Mesendoderm (in vitro differentiated cells): ENCODE measurements around the gene WFIKKN1.

Experiments
- DNase-seq: peaks from one replicate; pipeline ENCODE4 v3.0.0; 2013
- H2AK5ac ChIP-seq: 2 replicates; pipeline ENCODE4 v1.6.1; 2013; ENCODE audit warnings: low read length, inconsistent platforms
- H2BK120ac ChIP-seq: 2 replicates; pipeline ENCODE4 v1.6.1; 2013; ENCODE audit warnings: low read depth, mild to moderate bottlenecking, low read length, moderate library complexity, mixed read lengths
- H2BK15ac ChIP-seq: replicated peaks from 2 replicates; pipeline ENCODE4 v1.6.1; 2013; ENCODE audit warnings: low read depth, mild to moderate bottlenecking, moderate library complexity
- H2BK5ac ChIP-seq: 2 replicates; pipeline ENCODE4 v1.6.1; 2013; ENCODE audit warnings: low read length, inconsistent platforms
- H3K18ac ChIP-seq: 2 replicates; pipeline ENCODE4 v1.6.1; 2013; ENCODE audit warnings: mild to moderate bottlenecking, low read length, mixed read lengths
- H3K23ac ChIP-seq: one replicate; pipeline ENCODE4 v1.6.1; 2013; ENCODE audit warnings: low read length
- H3K27ac ChIP-seq: 2 replicates; pipeline ENCODE4 v1.5.1; 2013; ENCODE audit warnings: low read depth, mild to moderate bottlenecking, inconsistent platforms, low read length, moderate library complexity
- H3K27me3 ChIP-seq: 2 replicates; pipeline ENCODE4 v1.6.1; 2013; ENCODE audit warnings: low read length, control low read depth, mild to moderate bottlenecking, inconsistent platforms; ENCODE audit not compliant: insufficient read depth, poor library complexity
- H3K36me3 ChIP-seq: 2 replicates; pipeline ENCODE4 v1.6.1; 2013; ENCODE audit warnings: low read length, inconsistent platforms; ENCODE audit not compliant: control insufficient read depth, insufficient read depth
- H3K4ac ChIP-seq: one replicate; pipeline ENCODE4 v1.6.1; 2013; ENCODE audit warnings: low read depth, mild to moderate bottlenecking, low read length, moderate library complexity
- H3K4me1 ChIP-seq: 2 replicates; pipeline ENCODE4 v1.6.1; 2013; ENCODE audit warnings: low read depth, low read length, inconsistent platforms; ENCODE audit not compliant: control insufficient read depth
- H3K4me2 ChIP-seq: 2 replicates; pipeline ENCODE4 v1.6.1; 2013; ENCODE audit warnings: low read length
- H3K4me3 ChIP-seq: 2 replicates; pipeline ENCODE4 v1.5.1; 2013; ENCODE audit warnings: mild to moderate bottlenecking, low read length
- H3K56ac ChIP-seq: one replicate; pipeline ENCODE4 v1.6.1; 2013; ENCODE audit warnings: low read length
- H3K79me1 ChIP-seq: 2 replicates; pipeline ENCODE4 v1.6.1; 2013; ENCODE audit warnings: low read length, inconsistent platforms
- H3K79me2 ChIP-seq: 2 replicates; pipeline ENCODE4 v1.6.1; 2013; ENCODE audit warnings: mild to moderate bottlenecking, low read length; ENCODE audit not compliant: control insufficient read depth, insufficient read depth
- H3K9ac ChIP-seq: 2 replicates; pipeline ENCODE4 v1.6.1; 2013; ENCODE audit warnings: low read length, inconsistent platforms
- H4K5ac ChIP-seq: one replicate; pipeline ENCODE4 v1.6.1; 2013; ENCODE audit warnings: low read length
- H4K8ac ChIP-seq: one replicate; pipeline ENCODE4 v1.6.1; 2013; ENCODE audit warnings: low read depth, mild to moderate bottlenecking, control low read depth, low read length, moderate library complexity
- WGBS: extraction: QIAGEN DNeasy Blood & Tissue Kit; methylation state at CpG from one replicate; pipeline ENCODE4 v1.1.7; 2013; ENCODE audit warnings: low lambda C conversion rate, missing lambda C conversion rate; ENCODE audit not compliant: insufficient coverage; ENCODE audit errors: extremely low coverage; 5-methylcytosine and 5-hydroxymethylcytosine counted together

WFIKKN1 gene

GRCh38 chr16:675884-676564 is 45.2 kb downstream of the WFIKKN1 start:
- no peak overlapping the region for H4K8ac ChIP-seq
- no CpG with 5 or more reads among the region's 25 CpGs for WGBS
- no peak overlapping the region for H3K9ac ChIP-seq
- no peak for DNase-seq
- no peak overlapping the region for H4K5ac ChIP-seq
- H3K79me1 ChIP-seq: peaks cover under 1% of the 10 kb centered on the region
- H3K56ac ChIP-seq: peak overlapping the region; percentile 25
- no peak overlapping the region for H2BK120ac ChIP-seq
- peaks cover 4% of the 10 kb centered on the region for H3K79me2 ChIP-seq
- no peak overlapping the region for H2BK15ac ChIP-seq
- no peak overlapping the region for H2AK5ac ChIP-seq
- no peak overlapping the region for H3K4ac ChIP-seq
- H3K27ac ChIP-seq: no peak overlapping the region
- peaks cover 10% of the 10 kb centered on the region for H3K36me3 ChIP-seq
- no peak overlapping the region for H3K18ac ChIP-seq
- no peak overlapping the region for H3K4me2 ChIP-seq
- peaks cover 5% of the 10 kb centered on the region for H3K4me1 ChIP-seq
- no peak overlapping the region for H3K4me3 ChIP-seq
- no peak overlapping the region for H2BK5ac ChIP-seq
- no peaks in the 10 kb centered on the region for H3K27me3 ChIP-seq
- H3K23ac ChIP-seq: no peak overlapping the region

- WGBS: no CpG with 5 or more reads among the region's 21 CpGs
- Histone ChIP-seq H4K8ac (no peak overlapping the region), H4K5ac (no peak overlapping the region), H3K79me1 (peaks cover 2% of the 10 kb centered on the region), H3K4me2 (no peak overlapping the region), H3K4ac (no peak overlapping the region), H3K4me3 (no peak overlapping the region), H2BK120ac (no peak overlapping the region), H3K23ac (no peak overlapping the region), H3K27ac (no peak overlapping the region), H3K27me3 (no peaks in the 10 kb centered on the region), H2BK5ac (no peak overlapping the region), H3K56ac (no peak overlapping the region), H3K18ac (no peak overlapping the region), H3K79me2 (peaks cover 9% of the 10 kb centered on the region), H3K9ac (no peak overlapping the region), H3K36me3 (peaks cover 10% of the 10 kb centered on the region), H2BK15ac (no peak overlapping the region), H2AK5ac (no peak overlapping the region), H3K4me1 (peaks cover 5% of the 10 kb centered on the region)
- DNase-seq: no peak
Measured at GRCh38 chr16:676565-676902, 45.7 kb downstream of the WFIKKN1 start.

- Histone ChIP-seq H3K56ac (no peak overlapping the region), H4K5ac (no peak overlapping the region), H2BK15ac (no peak overlapping the region), H3K27ac (no peak overlapping the region), H3K36me3 (peaks cover 12% of the 10 kb centered on the region), H3K4ac (no peak overlapping the region), H3K4me2 (no peak overlapping the region), H3K23ac (no peak overlapping the region), H2AK5ac (no peak overlapping the region), H4K8ac (no peak overlapping the region), H3K18ac (no peak overlapping the region), H3K27me3 (no peaks in the 10 kb centered on the region), H3K79me1 (peaks cover 6% of the 10 kb centered on the region), H3K79me2 (peaks cover 13% of the 10 kb centered on the region), H3K9ac (no peak overlapping the region), H2BK5ac (no peak overlapping the region), H3K4me3 (no peak overlapping the region), H3K4me1 (peaks cover 5% of the 10 kb centered on the region), H2BK120ac (no peak overlapping the region)
- WGBS: no CpG with 5 or more reads among the region's 23 CpGs
- no peak for DNase-seq
Measured at GRCh38 chr16:676913-677312, 46.1 kb downstream of the WFIKKN1 start.

- no peak overlapping the region for H2BK15ac ChIP-seq
- DNase-seq: no peak
- no CpG with 5 or more reads among the region's 57 CpGs for WGBS
Measured at GRCh38 chr16:677316-678190, 46.8 kb downstream of the WFIKKN1 start.

GRCh38 chr16:678209-678857 is 47.5 kb downstream of the WFIKKN1 start:
- Histone ChIP-seq H3K79me2 (peaks cover 18% of the 10 kb centered on the region), H3K56ac (peak overlapping the region; percentile 25), H3K4me1 (peaks cover 5% of the 10 kb centered on the region), H3K4me2 (no peak overlapping the region), H3K23ac (no peak overlapping the region), H3K4me3 (no peak overlapping the region), H3K27ac (no peak overlapping the region), H3K18ac (no peak overlapping the region), H2AK5ac (no peak overlapping the region), H2BK5ac (no peak overlapping the region), H4K8ac (no peak overlapping the region), H2BK15ac (no peak overlapping the region), H3K4ac (no peak overlapping the region), H2BK120ac (no peak overlapping the region), H3K27me3 (no peaks in the 10 kb centered on the region), H3K36me3 (peaks cover 13% of the 10 kb centered on the region), H4K5ac (no peak overlapping the region), H3K9ac (no peak overlapping the region), H3K79me1 (peaks cover 15% of the 10 kb centered on the region)
- no CpG with 5 or more reads among the region's 21 CpGs for WGBS
- no peak for DNase-seq

More at GRCh38 chr16:677316-678190, 46.8 kb downstream of the WFIKKN1 start:
- Histone ChIP-seq H3K4me3 (no peak overlapping the region), H3K9ac (no peak overlapping the region), H3K18ac (no peak overlapping the region), H3K56ac (no peak overlapping the region), H2AK5ac (no peak overlapping the region), H3K36me3 (peaks cover 13% of the 10 kb centered on the region), H3K27ac (no peak overlapping the region), H3K79me2 (peaks cover 15% of the 10 kb centered on the region), H3K4me2 (no peak overlapping the region), H3K23ac (no peak overlapping the region), H4K5ac (no peak overlapping the region), H4K8ac (no peak overlapping the region), H3K27me3 (no peaks in the 10 kb centered on the region), H3K4me1 (peaks cover 5% of the 10 kb centered on the region), H3K79me1 (peaks cover 11% of the 10 kb centered on the region), H3K4ac (no peak overlapping the region), H2BK120ac (no peak overlapping the region), H2BK5ac (no peak overlapping the region)
